IPS-NIHi7 (cell line): ENCODE data around the gene SEMG2.

Source experiments
- DNase-seq: peaks from one replicate; pipeline ENCODE4 v3.0.0; 2012; ENCODE audit warnings: mixed read lengths; ENCODE audit errors: extremely low spot score

SEMG2 gene

GRCh38 chr20:45221076-45221475, at the start of gene SEMG2:
Gene SEMG2, plus strand, starts transcription at chr20:45221373. Its CDS starts 17 bp downstream, at chr20:45221390.
- no peak for DNase-seq

- DNase-seq = no peak
These were observed 47.7 kb upstream of the SEMG2 start for GRCh38 chr20:45173522-45173921.

GRCh38 chr20:45174434-45175364, 46.5 kb upstream of the SEMG2 start, which contains the start of gene PI3:
Gene PI3, plus strand, starts transcription at chr20:45174902. Its CDS starts 21 bp downstream, at chr20:45174923.
- DNase-seq = no peak

- DNase-seq = no peak
These were observed 44.5 kb upstream of the SEMG2 start for GRCh38 chr20:45176526-45177267.

- DNase-seq = no peak
These were observed 42.0 kb upstream of the SEMG2 start for GRCh38 chr20:45179166-45179565.

GRCh38 chr20:45181639-45182038, 39.5 kb upstream of the SEMG2 start:
- no peak for DNase-seq

- no peak for DNase-seq
These were observed 38.1 kb upstream of the SEMG2 start for GRCh38 chr20:45183084-45183483.

- DNase-seq = no peak
These were observed 33.5 kb upstream of the SEMG2 start for GRCh38 chr20:45187693-45188092.

- DNase-seq = no peak
These were observed 32.0 kb upstream of the SEMG2 start for GRCh38 chr20:45189067-45189609.

- DNase-seq = no peak
These were observed 31.3 kb upstream of the SEMG2 start for GRCh38 chr20:45189861-45190260.

GRCh38 chr20:45191926-45192325, 29.2 kb upstream of the SEMG2 start:
- no peak for DNase-seq

GRCh38 chr20:45193331-45193730, 27.8 kb upstream of the SEMG2 start:
- DNase-seq = no peak

GRCh38 chr20:45206725-45207124, 14.4 kb upstream of the SEMG2 start, which contains the start of gene SEMG1:
Gene SEMG1, plus strand, starts transcription at chr20:45207033. Its CDS starts 21 bp downstream, at chr20:45207054.
- DNase-seq = no peak

GRCh38 chr20:45209924-45210323, 11.2 kb upstream of the SEMG2 start:
- peak; percentile 30 for DNase-seq

- no peak for DNase-seq
These were observed 9.4 kb upstream of the SEMG2 start for GRCh38 chr20:45211569-45212474.

- DNase-seq = no peak
These were observed 8.3 kb upstream of the SEMG2 start for GRCh38 chr20:45212836-45213235.

- DNase-seq = no peak
These were observed 3.0 kb upstream of the SEMG2 start for GRCh38 chr20:45218124-45218523.

- no peak for DNase-seq
These were observed 2.5 kb upstream of the SEMG2 start for GRCh38 chr20:45218636-45219035.

- DNase-seq = no peak
These were observed 2.0 kb downstream of the SEMG2 start for GRCh38 chr20:45223136-45223535.

GRCh38 chr20:45226287-45226686, 5.1 kb downstream of the SEMG2 start:
- no peak for DNase-seq
